H1 (cell line): ENCODE results near the gene RXFP4. TPM values are rescaled to one million over a fixed set of nuclear protein-coding genes. Genes with fewer than 3 reads are reported as not detected.
A peak's percentile ranks its signal among the peaks of the same experiment; 100 is the strongest.

Experiments
- CBX5 ChIP-seq: fragments of 300-800, 300-1000 bp; sonication (generic); IDR thresholded peaks from 2 replicates; pipeline ENCODE4 v1.7.1; 2016; ENCODE audit warnings: antibody characterized with exemption, low read length, low read depth
- CTBP2 ChIP-seq: IDR thresholded peaks from 2 replicates; pipeline ENCODE4 v1.7.0; 2011; ENCODE audit warnings: borderline replicate concordance, mild to moderate bottlenecking, moderate library complexity, mixed read lengths, low read length; ENCODE audit not compliant: insufficient read depth, insufficient read length
- HDAC6 ChIP-seq: IDR thresholded peaks from one replicate; pipeline ENCODE4 v1.7.1; 2012; ENCODE audit warnings: low read depth, mild to moderate bottlenecking, inconsistent platforms, low read length, moderate library complexity
- NRF1 ChIP-seq: IDR thresholded peaks from 2 replicates; pipeline ENCODE4 v1.6.1; 2011; ENCODE audit warnings: mild to moderate bottlenecking, low read depth, low read length, improper control_type of control experiment
- RBBP5 ChIP-seq: IDR thresholded peaks from 2 replicates; pipeline ENCODE4 v1.7.1; 2012; ENCODE audit warnings: low read depth, mild to moderate bottlenecking, inconsistent platforms, low read length, moderate library complexity, borderline replicate concordance
- SP2 ChIP-seq: IDR thresholded peaks from 2 replicates; pipeline ENCODE4 v1.6.1; 2012; ENCODE audit warnings: mild to moderate bottlenecking, low read length, inconsistent platforms
- TAF1 ChIP-seq: IDR thresholded peaks from 2 replicates; pipeline ENCODE4 v1.6.1; 2011; ENCODE audit warnings: mild to moderate bottlenecking, low read depth, low read length
- polyA plus RNA-seq, 7 experiments: library from polyadenylated mRNA; depleted of rRNA in 3 of 7; stranded (reverse) in 5 of 7; unstranded in 2 of 7; fragments of >200 nt in 5 of 7; fragments of 200-250 nt in 2 of 7; gene quantifications; 1 replicate in 5 of 7; 2 replicates in 1 of 7; 4 replicates in 1 of 7; pipeline versions ENCODE4 v1.2.1 to v1.2.3, GENCODE V29; 2011 to 2013; ENCODE audit warnings: missing spikeins in 2 of 7, mixed read lengths in 2 of 7
- total RNA-seq: library from RNA; stranded (reverse); fragmentation: NEBNext Ultra II Directional; extraction: Animal tissue kit (Norgen Biotek cat#: 25700); gene quantifications from 2 replicates; pipeline ENCODE4 v1.2.1, GENCODE V29; 2021
- TF ChIP-seq, protein P1 (sequence below): fragments of 300-600 bp; sonication (generic); IDR thresholded peaks from 2 replicates; pipeline ENCODE4 v1.7.1; 2012; ENCODE audit warnings: low read length, moderate library complexity, mild to moderate bottlenecking, inconsistent platforms; ENCODE audit not compliant: insufficient replicate concordance
- TF ChIP-seq, protein P2 (sequence below): IDR thresholded peaks from 2 replicates; pipeline ENCODE4 v1.6.1; 2011; ENCODE audit warnings: low read length, improper control_type of control experiment

Gene RXFP4
- total and polyA plus RNA-seq, 2 of the 8 experiments (the other 6 are each of a cell fraction or from before 2014, with no cell fraction given), result not detected

DNA sequence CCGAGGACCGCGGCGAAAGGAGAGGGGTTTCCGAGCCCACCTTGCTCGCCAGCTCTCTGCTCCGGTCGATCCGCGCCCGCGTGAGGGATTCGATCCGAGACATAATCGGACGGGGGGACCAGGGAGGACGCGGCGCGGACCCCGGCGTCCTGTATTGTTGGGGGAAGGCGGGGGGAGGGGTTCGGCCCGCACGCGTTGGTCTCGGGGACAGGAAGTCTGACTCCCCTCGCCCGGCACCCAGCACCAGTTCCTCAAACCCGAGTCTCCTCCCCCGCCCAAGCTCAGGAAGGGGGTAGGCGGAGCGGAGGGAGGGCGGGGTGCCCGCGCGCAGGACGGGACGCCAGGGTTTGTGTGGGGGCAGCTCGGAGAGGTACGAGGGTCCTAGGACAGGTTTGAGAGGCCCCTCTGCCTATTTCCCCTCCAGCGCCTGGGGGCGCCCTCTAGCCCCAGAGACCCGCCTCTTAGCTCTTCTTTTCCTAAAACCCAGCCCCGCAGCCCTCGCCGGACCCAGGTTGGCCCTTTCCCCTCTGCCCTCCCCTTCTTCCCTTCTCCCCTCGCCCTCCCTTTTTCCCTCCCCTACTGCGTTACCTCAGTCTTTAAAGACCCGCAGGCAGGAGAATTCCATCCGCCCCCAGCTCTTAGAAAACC, 37.0 kb downstream of the RXFP4 start, which contains the start of gene ARHGEF2 (continued):
- TF ChIP-seq, protein P1, sequence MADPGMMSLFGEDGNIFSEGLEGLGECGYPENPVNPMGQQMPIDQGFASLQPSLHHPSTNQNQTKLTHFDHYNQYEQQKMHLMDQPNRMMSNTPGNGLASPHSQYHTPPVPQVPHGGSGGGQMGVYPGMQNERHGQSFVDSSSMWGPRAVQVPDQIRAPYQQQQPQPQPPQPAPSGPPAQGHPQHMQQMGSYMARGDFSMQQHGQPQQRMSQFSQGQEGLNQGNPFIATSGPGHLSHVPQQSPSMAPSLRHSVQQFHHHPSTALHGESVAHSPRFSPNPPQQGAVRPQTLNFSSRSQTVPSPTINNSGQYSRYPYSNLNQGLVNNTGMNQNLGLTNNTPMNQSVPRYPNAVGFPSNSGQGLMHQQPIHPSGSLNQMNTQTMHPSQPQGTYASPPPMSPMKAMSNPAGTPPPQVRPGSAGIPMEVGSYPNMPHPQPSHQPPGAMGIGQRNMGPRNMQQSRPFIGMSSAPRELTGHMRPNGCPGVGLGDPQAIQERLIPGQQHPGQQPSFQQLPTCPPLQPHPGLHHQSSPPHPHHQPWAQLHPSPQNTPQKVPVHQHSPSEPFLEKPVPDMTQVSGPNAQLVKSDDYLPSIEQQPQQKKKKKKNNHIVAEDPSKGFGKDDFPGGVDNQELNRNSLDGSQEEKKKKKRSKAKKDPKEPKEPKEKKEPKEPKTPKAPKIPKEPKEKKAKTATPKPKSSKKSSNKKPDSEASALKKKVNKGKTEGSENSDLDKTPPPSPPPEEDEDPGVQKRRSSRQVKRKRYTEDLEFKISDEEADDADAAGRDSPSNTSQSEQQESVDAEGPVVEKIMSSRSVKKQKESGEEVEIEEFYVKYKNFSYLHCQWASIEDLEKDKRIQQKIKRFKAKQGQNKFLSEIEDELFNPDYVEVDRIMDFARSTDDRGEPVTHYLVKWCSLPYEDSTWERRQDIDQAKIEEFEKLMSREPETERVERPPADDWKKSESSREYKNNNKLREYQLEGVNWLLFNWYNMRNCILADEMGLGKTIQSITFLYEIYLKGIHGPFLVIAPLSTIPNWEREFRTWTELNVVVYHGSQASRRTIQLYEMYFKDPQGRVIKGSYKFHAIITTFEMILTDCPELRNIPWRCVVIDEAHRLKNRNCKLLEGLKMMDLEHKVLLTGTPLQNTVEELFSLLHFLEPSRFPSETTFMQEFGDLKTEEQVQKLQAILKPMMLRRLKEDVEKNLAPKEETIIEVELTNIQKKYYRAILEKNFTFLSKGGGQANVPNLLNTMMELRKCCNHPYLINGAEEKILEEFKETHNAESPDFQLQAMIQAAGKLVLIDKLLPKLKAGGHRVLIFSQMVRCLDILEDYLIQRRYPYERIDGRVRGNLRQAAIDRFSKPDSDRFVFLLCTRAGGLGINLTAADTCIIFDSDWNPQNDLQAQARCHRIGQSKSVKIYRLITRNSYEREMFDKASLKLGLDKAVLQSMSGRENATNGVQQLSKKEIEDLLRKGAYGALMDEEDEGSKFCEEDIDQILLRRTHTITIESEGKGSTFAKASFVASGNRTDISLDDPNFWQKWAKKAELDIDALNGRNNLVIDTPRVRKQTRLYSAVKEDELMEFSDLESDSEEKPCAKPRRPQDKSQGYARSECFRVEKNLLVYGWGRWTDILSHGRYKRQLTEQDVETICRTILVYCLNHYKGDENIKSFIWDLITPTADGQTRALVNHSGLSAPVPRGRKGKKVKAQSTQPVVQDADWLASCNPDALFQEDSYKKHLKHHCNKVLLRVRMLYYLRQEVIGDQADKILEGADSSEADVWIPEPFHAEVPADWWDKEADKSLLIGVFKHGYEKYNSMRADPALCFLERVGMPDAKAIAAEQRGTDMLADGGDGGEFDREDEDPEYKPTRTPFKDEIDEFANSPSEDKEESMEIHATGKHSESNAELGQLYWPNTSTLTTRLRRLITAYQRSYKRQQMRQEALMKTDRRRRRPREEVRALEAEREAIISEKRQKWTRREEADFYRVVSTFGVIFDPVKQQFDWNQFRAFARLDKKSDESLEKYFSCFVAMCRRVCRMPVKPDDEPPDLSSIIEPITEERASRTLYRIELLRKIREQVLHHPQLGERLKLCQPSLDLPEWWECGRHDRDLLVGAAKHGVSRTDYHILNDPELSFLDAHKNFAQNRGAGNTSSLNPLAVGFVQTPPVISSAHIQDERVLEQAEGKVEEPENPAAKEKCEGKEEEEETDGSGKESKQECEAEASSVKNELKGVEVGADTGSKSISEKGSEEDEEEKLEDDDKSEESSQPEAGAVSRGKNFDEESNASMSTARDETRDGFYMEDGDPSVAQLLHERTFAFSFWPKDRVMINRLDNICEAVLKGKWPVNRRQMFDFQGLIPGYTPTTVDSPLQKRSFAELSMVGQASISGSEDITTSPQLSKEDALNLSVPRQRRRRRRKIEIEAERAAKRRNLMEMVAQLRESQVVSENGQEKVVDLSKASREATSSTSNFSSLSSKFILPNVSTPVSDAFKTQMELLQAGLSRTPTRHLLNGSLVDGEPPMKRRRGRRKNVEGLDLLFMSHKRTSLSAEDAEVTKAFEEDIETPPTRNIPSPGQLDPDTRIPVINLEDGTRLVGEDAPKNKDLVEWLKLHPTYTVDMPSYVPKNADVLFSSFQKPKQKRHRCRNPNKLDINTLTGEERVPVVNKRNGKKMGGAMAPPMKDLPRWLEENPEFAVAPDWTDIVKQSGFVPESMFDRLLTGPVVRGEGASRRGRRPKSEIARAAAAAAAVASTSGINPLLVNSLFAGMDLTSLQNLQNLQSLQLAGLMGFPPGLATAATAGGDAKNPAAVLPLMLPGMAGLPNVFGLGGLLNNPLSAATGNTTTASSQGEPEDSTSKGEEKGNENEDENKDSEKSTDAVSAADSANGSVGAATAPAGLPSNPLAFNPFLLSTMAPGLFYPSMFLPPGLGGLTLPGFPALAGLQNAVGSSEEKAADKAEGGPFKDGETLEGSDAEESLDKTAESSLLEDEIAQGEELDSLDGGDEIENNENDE, result no peak
- TF ChIP-seq RBBP5 (0 out of 2 replicates have a peak, but pooled peaks have one; percentile 54), TAF1 (peak; percentile 69), SP2 (no peak), HDAC6 (no peak), CBX5 (no peak), CTBP2 (peak; percentile 93), NRF1 (no peak)
- TF ChIP-seq, protein P2, sequence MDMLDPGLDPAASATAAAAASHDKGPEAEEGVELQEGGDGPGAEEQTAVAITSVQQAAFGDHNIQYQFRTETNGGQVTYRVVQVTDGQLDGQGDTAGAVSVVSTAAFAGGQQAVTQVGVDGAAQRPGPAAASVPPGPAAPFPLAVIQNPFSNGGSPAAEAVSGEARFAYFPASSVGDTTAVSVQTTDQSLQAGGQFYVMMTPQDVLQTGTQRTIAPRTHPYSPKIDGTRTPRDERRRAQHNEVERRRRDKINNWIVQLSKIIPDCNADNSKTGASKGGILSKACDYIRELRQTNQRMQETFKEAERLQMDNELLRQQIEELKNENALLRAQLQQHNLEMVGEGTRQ, result no peak
